ENCODE data around the gene MAT1A. TPM values are rescaled to one million over a fixed set of nuclear protein-coding genes. Genes with fewer than 3 reads are reported as not detected.
A peak's percentile ranks its signal among the peaks of the same experiment; 100 is the strongest.

The MAT1A gene
- total and polyA plus RNA-seq, 2 of the 13 experiments (the other 11 are each of a cell fraction or from before 2014, with no cell fraction given): 57.1 to 76.9 TPM

DNA sequence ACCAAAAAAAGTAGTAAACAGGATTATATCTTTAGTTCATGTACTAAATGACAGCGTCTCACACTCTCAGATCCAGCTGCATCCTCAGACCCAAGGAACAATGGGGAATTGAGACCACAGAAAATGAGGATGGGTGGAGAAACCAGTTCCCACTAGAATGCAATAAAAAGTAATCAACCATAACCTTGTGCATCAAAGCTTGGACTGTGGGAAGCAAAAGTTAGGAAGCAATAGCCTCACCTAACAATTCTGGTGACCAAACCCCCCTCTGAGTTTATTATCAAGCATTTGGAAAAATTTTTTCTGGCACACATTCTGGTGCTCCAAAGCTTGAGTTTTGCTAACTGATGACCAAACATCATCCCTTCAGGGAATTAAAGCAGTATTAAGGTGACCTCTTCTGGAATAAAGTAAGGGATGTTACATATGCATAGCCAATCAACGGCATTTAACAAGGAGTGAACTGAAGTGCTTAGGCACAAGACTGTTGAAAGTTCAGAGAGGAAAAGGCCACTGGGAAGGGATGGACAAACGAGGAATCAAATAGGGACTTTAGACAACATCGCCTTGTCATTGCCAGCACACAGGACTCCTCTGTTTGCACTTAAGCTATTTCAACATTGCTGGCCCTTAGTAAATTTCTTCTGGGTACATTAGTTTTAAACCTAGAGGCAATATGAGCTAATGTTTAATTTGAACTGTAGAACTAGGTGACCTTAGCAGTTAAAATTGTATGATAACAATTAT, 1.2 kb upstream of the MAT1A start (continued):
- TF ChIP-seq, protein P1, sequence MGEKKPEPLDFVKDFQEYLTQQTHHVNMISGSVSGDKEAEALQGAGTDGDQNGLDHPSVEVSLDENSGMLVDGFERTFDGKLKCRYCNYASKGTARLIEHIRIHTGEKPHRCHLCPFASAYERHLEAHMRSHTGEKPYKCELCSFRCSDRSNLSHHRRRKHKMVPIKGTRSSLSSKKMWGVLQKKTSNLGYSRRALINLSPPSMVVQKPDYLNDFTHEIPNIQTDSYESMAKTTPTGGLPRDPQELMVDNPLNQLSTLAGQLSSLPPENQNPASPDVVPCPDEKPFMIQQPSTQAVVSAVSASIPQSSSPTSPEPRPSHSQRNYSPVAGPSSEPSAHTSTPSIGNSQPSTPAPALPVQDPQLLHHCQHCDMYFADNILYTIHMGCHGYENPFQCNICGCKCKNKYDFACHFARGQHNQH (CRISPR knock-in tag; IDR thresholded peaks at IDR 0.05): no peak; the same call in 1 of the 2 replicates
- TF ChIP-seq, protein P2, sequence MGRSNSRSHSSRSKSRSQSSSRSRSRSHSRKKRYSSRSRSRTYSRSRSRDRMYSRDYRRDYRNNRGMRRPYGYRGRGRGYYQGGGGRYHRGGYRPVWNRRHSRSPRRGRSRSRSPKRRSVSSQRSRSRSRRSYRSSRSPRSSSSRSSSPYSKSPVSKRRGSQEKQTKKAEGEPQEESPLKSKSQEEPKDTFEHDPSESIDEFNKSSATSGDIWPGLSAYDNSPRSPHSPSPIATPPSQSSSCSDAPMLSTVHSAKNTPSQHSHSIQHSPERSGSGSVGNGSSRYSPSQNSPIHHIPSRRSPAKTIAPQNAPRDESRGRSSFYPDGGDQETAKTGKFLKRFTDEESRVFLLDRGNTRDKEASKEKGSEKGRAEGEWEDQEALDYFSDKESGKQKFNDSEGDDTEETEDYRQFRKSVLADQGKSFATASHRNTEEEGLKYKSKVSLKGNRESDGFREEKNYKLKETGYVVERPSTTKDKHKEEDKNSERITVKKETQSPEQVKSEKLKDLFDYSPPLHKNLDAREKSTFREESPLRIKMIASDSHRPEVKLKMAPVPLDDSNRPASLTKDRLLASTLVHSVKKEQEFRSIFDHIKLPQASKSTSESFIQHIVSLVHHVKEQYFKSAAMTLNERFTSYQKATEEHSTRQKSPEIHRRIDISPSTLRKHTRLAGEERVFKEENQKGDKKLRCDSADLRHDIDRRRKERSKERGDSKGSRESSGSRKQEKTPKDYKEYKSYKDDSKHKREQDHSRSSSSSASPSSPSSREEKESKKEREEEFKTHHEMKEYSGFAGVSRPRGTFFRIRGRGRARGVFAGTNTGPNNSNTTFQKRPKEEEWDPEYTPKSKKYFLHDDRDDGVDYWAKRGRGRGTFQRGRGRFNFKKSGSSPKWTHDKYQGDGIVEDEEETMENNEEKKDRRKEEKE (IDR thresholded peaks at IDR 0.05): no peak
- TF ChIP-seq MAZ (IDR thresholded peaks at IDR 0.05; ENCODE audit: borderline replicate concordance, low read depth, low read length): no peak
- TF ChIP-seq MAZ (CRISPR knock-in tag; IDR thresholded peaks at IDR 0.05; ENCODE audit: low read depth): no peak
- peak; percentile 80 for TF ChIP-seq NFIC (IDR thresholded peaks at IDR 0.05; ENCODE audit: low read length)
- no peak for TF ChIP-seq CENPX (CRISPR knock-in tag; IDR thresholded peaks at IDR 0.05)
- TF ChIP-seq DR1 (CRISPR knock-in tag; IDR thresholded peaks at IDR 0.05): no peak
- TF ChIP-seq LCORL (IDR thresholded peaks at IDR 0.05): no peak
- TF ChIP-seq LCORL (CRISPR knock-in tag; IDR thresholded peaks at IDR 0.05): peak; percentile 77
- no peak for TF ChIP-seq ZNF333 (CRISPR knock-in tag; IDR thresholded peaks at IDR 0.05; ENCODE audit: borderline replicate concordance)
- TF ChIP-seq, protein P3, sequence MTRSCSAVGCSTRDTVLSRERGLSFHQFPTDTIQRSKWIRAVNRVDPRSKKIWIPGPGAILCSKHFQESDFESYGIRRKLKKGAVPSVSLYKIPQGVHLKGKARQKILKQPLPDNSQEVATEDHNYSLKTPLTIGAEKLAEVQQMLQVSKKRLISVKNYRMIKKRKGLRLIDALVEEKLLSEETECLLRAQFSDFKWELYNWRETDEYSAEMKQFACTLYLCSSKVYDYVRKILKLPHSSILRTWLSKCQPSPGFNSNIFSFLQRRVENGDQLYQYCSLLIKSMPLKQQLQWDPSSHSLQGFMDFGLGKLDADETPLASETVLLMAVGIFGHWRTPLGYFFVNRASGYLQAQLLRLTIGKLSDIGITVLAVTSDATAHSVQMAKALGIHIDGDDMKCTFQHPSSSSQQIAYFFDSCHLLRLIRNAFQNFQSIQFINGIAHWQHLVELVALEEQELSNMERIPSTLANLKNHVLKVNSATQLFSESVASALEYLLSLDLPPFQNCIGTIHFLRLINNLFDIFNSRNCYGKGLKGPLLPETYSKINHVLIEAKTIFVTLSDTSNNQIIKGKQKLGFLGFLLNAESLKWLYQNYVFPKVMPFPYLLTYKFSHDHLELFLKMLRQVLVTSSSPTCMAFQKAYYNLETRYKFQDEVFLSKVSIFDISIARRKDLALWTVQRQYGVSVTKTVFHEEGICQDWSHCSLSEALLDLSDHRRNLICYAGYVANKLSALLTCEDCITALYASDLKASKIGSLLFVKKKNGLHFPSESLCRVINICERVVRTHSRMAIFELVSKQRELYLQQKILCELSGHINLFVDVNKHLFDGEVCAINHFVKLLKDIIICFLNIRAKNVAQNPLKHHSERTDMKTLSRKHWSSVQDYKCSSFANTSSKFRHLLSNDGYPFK (CRISPR knock-in tag; IDR thresholded peaks at IDR 0.05; ENCODE audit: borderline replicate concordance): no peak
- TF ChIP-seq ZNF496 (CRISPR knock-in tag; IDR thresholded peaks at IDR 0.05; ENCODE audit: insufficient replicate concordance): no peak
- TF ChIP-seq ZNF235 (CRISPR knock-in tag; IDR thresholded peaks at IDR 0.05; ENCODE audit: borderline replicate concordance): no peak
- TF ChIP-seq ZNF3 (CRISPR knock-in tag; IDR thresholded peaks at IDR 0.05): no peak
- TF ChIP-seq, protein P4, sequence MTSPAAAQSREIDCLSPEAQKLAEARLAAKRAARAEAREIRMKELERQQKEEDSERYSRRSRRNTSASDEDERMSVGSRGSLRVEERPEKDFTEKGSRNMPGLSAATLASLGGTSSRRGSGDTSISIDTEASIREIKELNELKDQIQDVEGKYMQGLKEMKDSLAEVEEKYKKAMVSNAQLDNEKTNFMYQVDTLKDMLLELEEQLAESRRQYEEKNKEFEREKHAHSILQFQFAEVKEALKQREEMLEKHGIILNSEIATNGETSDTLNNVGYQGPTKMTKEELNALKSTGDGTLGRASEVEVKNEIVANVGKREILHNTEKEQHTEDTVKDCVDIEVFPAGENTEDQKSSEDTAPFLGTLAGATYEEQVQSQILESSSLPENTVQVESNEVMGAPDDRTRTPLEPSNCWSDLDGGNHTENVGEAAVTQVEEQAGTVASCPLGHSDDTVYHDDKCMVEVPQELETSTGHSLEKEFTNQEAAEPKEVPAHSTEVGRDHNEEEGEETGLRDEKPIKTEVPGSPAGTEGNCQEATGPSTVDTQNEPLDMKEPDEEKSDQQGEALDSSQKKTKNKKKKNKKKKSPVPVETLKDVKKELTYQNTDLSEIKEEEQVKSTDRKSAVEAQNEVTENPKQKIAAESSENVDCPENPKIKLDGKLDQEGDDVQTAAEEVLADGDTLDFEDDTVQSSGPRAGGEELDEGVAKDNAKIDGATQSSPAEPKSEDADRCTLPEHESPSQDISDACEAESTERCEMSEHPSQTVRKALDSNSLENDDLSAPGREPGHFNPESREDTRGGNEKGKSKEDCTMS (CRISPR knock-in tag; conservative IDR thresholded peaks at IDR 0.05): no peak
- TF ChIP-seq RCOR2 (CRISPR knock-in tag; IDR thresholded peaks at IDR 0.05): peak; percentile 76
- TF ChIP-seq ZFP36L2 (CRISPR knock-in tag; IDR thresholded peaks at IDR 0.05): no peak
- TF ChIP-seq CHD2 (IDR thresholded peaks at IDR 0.05; ENCODE audit: low read depth, low read length): no peak
- TF ChIP-seq CCDC6 (CRISPR knock-in tag; IDR thresholded peaks at IDR 0.05): no peak
- no peak for TF ChIP-seq ZNF780A (CRISPR knock-in tag; IDR thresholded peaks at IDR 0.05)
- peak; percentile 70; the same call in 1 of the 2 replicates for TF ChIP-seq PITX1 (CRISPR knock-in tag; IDR thresholded peaks at IDR 0.05)
- TF ChIP-seq ZSCAN29 (CRISPR knock-in tag; conservative IDR thresholded peaks at IDR 0.05): no peak

Measured in HepG2 (cell line).